H1 (cell line): ENCODE data around the gene MFSD6L. TPM values are rescaled to one million over a fixed set of nuclear protein-coding genes. Genes with fewer than 3 reads are reported as not detected.

Experiments used
- CTCF ChIA-PET: fragments of 300-600 bp; sonication (Branson Sonifier 250); formaldehyde crosslinking; loops from one replicate; lab custom pipeline; 2021; ENCODE audit not compliant: partially characterized antibody; lab: Charles Lee
- POLR2A ChIA-PET: fragments of 300-600 bp; sonication (Branson Sonifier 250); formaldehyde crosslinking; loops from one replicate; lab custom pipeline; 2021; ENCODE audit warnings: inconsistent platforms; ENCODE audit not compliant: partially characterized antibody; lab: Charles Lee
- DNase-seq, 2 experiments: peaks; one replicate each; pipeline versions ENCODE4 v3.0.0 to v3.0.0-alpha.2; 2010 to 2022; ENCODE audit warnings: low spot score in 2 of 2, low read depth in 1 of 2, mixed read lengths in 1 of 2
- FAIRE-seq: peaks from 2 replicates; lab custom pipeline; 2011; peaks lifted over from hg19 to GRCh38; lab: Jason Lieb, UNC
- H2AFZ ChIP-seq: 2 replicates; pipeline ENCODE4 v1.8.1; 2012; ENCODE audit warnings: low read length, inconsistent platforms
- H2AK5ac ChIP-seq: 2 replicates; pipeline ENCODE4 v1.6.1; 2013; ENCODE audit warnings: low read depth, low read length
- H2BK120ac ChIP-seq: replicated peaks from 2 replicates; pipeline ENCODE3; 2013; ENCODE audit warnings: low read depth, low read length, inconsistent platforms
- H2BK12ac ChIP-seq: 2 replicates; pipeline ENCODE4 v1.6.1; 2013; ENCODE audit warnings: low read depth, low read length
- H2BK15ac ChIP-seq: 2 replicates; pipeline ENCODE4 v1.6.1; 2013; ENCODE audit warnings: low read length
- H2BK20ac ChIP-seq: 2 replicates; pipeline ENCODE4 v1.6.1; 2013; ENCODE audit warnings: low read length
- H2BK5ac ChIP-seq: 2 replicates; pipeline ENCODE4 v1.6.1; 2013; ENCODE audit warnings: low read depth, low read length
- H3K14ac ChIP-seq: 2 replicates; pipeline ENCODE4 v1.6.1; 2013; ENCODE audit warnings: inconsistent platforms; ENCODE audit not compliant: insufficient read length
- H3K18ac ChIP-seq: 2 replicates; pipeline ENCODE4 v1.6.1; 2013; ENCODE audit warnings: low read length; ENCODE audit errors: extremely low read depth
- H3K23ac ChIP-seq: 2 replicates; pipeline ENCODE4 v1.6.1; 2013; ENCODE audit warnings: inconsistent platforms; ENCODE audit not compliant: insufficient read length
- H3K23me2 ChIP-seq: 2 replicates; pipeline ENCODE4 v1.6.1; 2013; ENCODE audit warnings: low read depth, low read length
- H3K27ac ChIP-seq: 2 replicates; pipeline ENCODE4 v1.6.1; 2011; ENCODE audit warnings: low read depth, low read length, inconsistent platforms
- H3K27me3 ChIP-seq, 4 experiments: replicated peaks in 1 of 4; 1 replicate in 1 of 4; 2 replicates in 3 of 4; pipeline versions ENCODE4 v1.6.1 to v1.8.1; 2011 to 2013; ENCODE audit warnings: low read length in 3 of 4, mild to moderate bottlenecking in 3 of 4, inconsistent platforms in 2 of 4, mixed read lengths in 2 of 4, moderate library complexity in 1 of 4; ENCODE audit not compliant: control insufficient read depth in 3 of 4, insufficient read depth in 3 of 4; ENCODE audit errors: extremely low read depth in 1 of 4
- H3K36me3 ChIP-seq, 4 experiments: 2 replicates each; pipeline versions ENCODE4 v1.6.1 to v1.8.1; 2011 to 2013; ENCODE audit warnings: mild to moderate bottlenecking in 4 of 4, low read length in 3 of 4, moderate library complexity in 2 of 4, control low read depth in 1 of 4, inconsistent platforms in 1 of 4; ENCODE audit not compliant: insufficient read depth in 4 of 4, control insufficient read depth in 2 of 4
- H3K4ac ChIP-seq: replicated peaks from 2 replicates; pipeline ENCODE3; 2013; ENCODE audit warnings: low read length, low read depth, mixed read lengths, inconsistent platforms; ENCODE audit not compliant: insufficient read length
- H3K4me1 ChIP-seq, 4 experiments: replicated peaks in 1 of 4; 1 replicate in 1 of 4; 2 replicates in 3 of 4; pipeline versions ENCODE4 v1.6.1 to v1.8.1; 2011 to 2013; ENCODE audit warnings: low read length in 3 of 4, inconsistent platforms in 2 of 4, mixed read lengths in 1 of 4; ENCODE audit not compliant: insufficient read depth in 4 of 4, control insufficient read depth in 3 of 4
- H3K4me2 ChIP-seq, 2 experiments: 2 replicates each; pipeline versions ENCODE4 v1.6.1 to v1.8.1; 2011 to 2013; ENCODE audit warnings: low read depth in 2 of 2, low read length in 2 of 2, control low read depth in 1 of 2, inconsistent platforms in 1 of 2, mild to moderate bottlenecking in 1 of 2; ENCODE audit not compliant: insufficient read depth in 1 of 2
- H3K4me3 ChIP-seq, 4 experiments: fragments of 200-600, 300-600 bp in 1 of 4; sonication (generic), shearing (Covaris generic), sonication (Bioruptor Twin) in 1 of 4; 2 replicates each; pipeline versions ENCODE4 v1.5.1 to v1.8.1; 2011 to 2016; ENCODE audit warnings: low read length in 4 of 4, low read depth in 3 of 4, control low read depth in 2 of 4, inconsistent platforms in 2 of 4, mild to moderate bottlenecking in 2 of 4, mixed read lengths in 1 of 4, moderate library complexity in 1 of 4; ENCODE audit not compliant: insufficient read depth in 2 of 4; ENCODE audit errors: extremely low read depth in 1 of 4
- H3K56ac ChIP-seq: replicated peaks from 2 replicates; pipeline ENCODE3; 2013; ENCODE audit warnings: low read depth, mild to moderate bottlenecking, mixed read lengths, low read length, inconsistent platforms; ENCODE audit not compliant: insufficient read length
- H3K79me1 ChIP-seq: 2 replicates; pipeline ENCODE4 v1.6.1; 2013; ENCODE audit warnings: low read depth, low read length, control low read depth
- H3K79me2 ChIP-seq, 2 experiments: 2 replicates each; pipeline versions ENCODE4 v1.6.1 to v1.8.1; 2012 to 2013; ENCODE audit warnings: low read length in 2 of 2, mild to moderate bottlenecking in 2 of 2, inconsistent platforms in 1 of 2; ENCODE audit not compliant: insufficient read depth in 2 of 2, control insufficient read depth in 1 of 2
- H3K9ac ChIP-seq, 4 experiments: replicated peaks in 1 of 4; 1 replicate in 1 of 4; 2 replicates in 3 of 4; pipeline versions ENCODE4 v1.6.1 to v1.8.1; 2011 to 2013; ENCODE audit warnings: low read depth in 3 of 4, low read length in 3 of 4, control low read depth in 2 of 4, mild to moderate bottlenecking in 2 of 4, moderate library complexity in 2 of 4, inconsistent platforms in 1 of 4; ENCODE audit errors: extremely low read depth in 1 of 4
- H3K9me3 ChIP-seq, 2 experiments: 2 replicates each; pipeline versions ENCODE4 v1.6.1 to v1.8.1; 2012 to 2013; ENCODE audit warnings: mild to moderate bottlenecking in 2 of 2, moderate library complexity in 2 of 2, control low read depth in 1 of 2, inconsistent platforms in 1 of 2, low read depth in 1 of 2, low read length in 1 of 2, mixed read lengths in 1 of 2; ENCODE audit not compliant: insufficient read depth in 2 of 2
- H4K20me1 ChIP-seq, 2 experiments: replicated peaks in 1 of 2; 2 replicates each; pipeline versions ENCODE3 to v1.8.1; 2011 to 2013; ENCODE audit warnings: inconsistent platforms in 2 of 2, low read length in 2 of 2, mild to moderate bottlenecking in 1 of 2; ENCODE audit not compliant: insufficient read depth in 2 of 2, control insufficient read depth in 1 of 2
- H4K5ac ChIP-seq: 2 replicates; pipeline ENCODE4 v1.6.1; 2013; ENCODE audit warnings: low read length, low read depth, mixed read lengths, inconsistent platforms; ENCODE audit not compliant: insufficient read length
- H4K8ac ChIP-seq: 2 replicates; pipeline ENCODE4 v1.8.0; 2013; ENCODE audit warnings: mild to moderate bottlenecking, moderate library complexity, low read length, inconsistent platforms; ENCODE audit not compliant: insufficient read depth; ENCODE audit errors: extremely low read depth
- H4K91ac ChIP-seq: replicated peaks from 2 replicates; pipeline ENCODE3; 2013; ENCODE audit warnings: low read length, mixed read lengths, inconsistent platforms; ENCODE audit not compliant: insufficient read length
- GABPA ChIP-seq: IDR thresholded peaks from 2 replicates; pipeline ENCODE4 v1.6.1; 2011; ENCODE audit warnings: mild to moderate bottlenecking, low read length, moderate library complexity, borderline replicate concordance; ENCODE audit not compliant: insufficient read depth
- POU5F1 ChIP-seq: IDR thresholded peaks from 2 replicates; pipeline ENCODE4 v1.6.1; 2011; ENCODE audit warnings: low read depth, mild to moderate bottlenecking, low read length, moderate library complexity
- SP1 ChIP-seq: IDR thresholded peaks from 2 replicates; pipeline ENCODE4 v1.6.1; 2011; ENCODE audit warnings: low read depth, low read length
- SP4 ChIP-seq: IDR thresholded peaks from 2 replicates; pipeline ENCODE4 v1.6.1; 2012; ENCODE audit warnings: low read length, inconsistent platforms
- TAF1 ChIP-seq: IDR thresholded peaks from 2 replicates; pipeline ENCODE4 v1.6.1; 2011; ENCODE audit warnings: mild to moderate bottlenecking, low read depth, low read length
- WGBS, 2 experiments: shearing (Covaris generic) in 1 of 2; methylation state at CpG; one replicate each; pipeline versions ENCODE4 v1.1.6 to v1.1.7; 2013 to 2015; ENCODE audit warnings: low lambda C conversion rate in 2 of 2, mixed read lengths in 2 of 2, inconsistent platforms in 1 of 2, low coverage in 1 of 2, missing lambda C conversion rate in 1 of 2; ENCODE audit not compliant: insufficient replicate concordance in 2 of 2, insufficient coverage in 1 of 2, insufficient read length in 1 of 2; ENCODE audit errors: extremely low coverage in 1 of 2, missing lambda C conversion rate in 1 of 2; 5-methylcytosine and 5-hydroxymethylcytosine counted together
- polyA plus RNA-seq, 7 experiments: library from polyadenylated mRNA; depleted of rRNA in 3 of 7; stranded (reverse) in 5 of 7; unstranded in 2 of 7; fragments of >200 nt in 5 of 7; fragments of 200-250 nt in 2 of 7; gene quantifications; 1 replicate in 5 of 7; 2 replicates in 1 of 7; 4 replicates in 1 of 7; pipeline versions ENCODE4 v1.2.1 to v1.2.3, GENCODE V29; 2011 to 2013; ENCODE audit warnings: missing spikeins in 2 of 7, mixed read lengths in 2 of 7
- total RNA-seq: library from RNA; stranded (reverse); fragmentation: NEBNext Ultra II Directional; extraction: Animal tissue kit (Norgen Biotek cat#: 25700); gene quantifications from 2 replicates; pipeline ENCODE4 v1.2.1, GENCODE V29; 2021

MFSD6L gene
- total and polyA plus RNA-seq, 2 of the 8 experiments (the other 6 are each of a cell fraction or from before 2014, with no cell fraction given): 2.6 to 2.7 TPM

GRCh38 chr17:8762012-8762411 is 37.2 kb downstream of the MFSD6L start:
- no peak overlapping the region for H3K4ac ChIP-seq
- CTCF ChIA-PET: interaction anchor here (0.9 to 1.1 kb wide), 4 partner anchors 11 to 379 kb away, joined by 3 to 5 read pairs (median 3); no protein-coding TSS in a partner anchor
- no peak overlapping the region for H3K9ac ChIP-seq
- H3K9me3 ChIP-seq: peaks cover 0 to 6% of the 10 kb centered on the region in 2 experiments; a peak in 1 of 4 replicates
- H2BK5ac ChIP-seq: no peak overlapping the region
- DNase-seq: peak in 1 of 2 experiments; percentile 17
- no peak overlapping the region for H3K14ac ChIP-seq
- no peak overlapping the region for H2AFZ ChIP-seq
- no peak overlapping the region for H2BK120ac ChIP-seq
- no peak overlapping the region for H3K23ac ChIP-seq
- H3K27me3 ChIP-seq: no peaks in the 10 kb centered on the region
- FAIRE-seq: no peak
- H3K79me1 ChIP-seq: no peaks in the 10 kb centered on the region
- H4K20me1 ChIP-seq: no peaks in the 10 kb centered on the region
- no peak overlapping the region for H3K4me2 ChIP-seq
- H4K91ac ChIP-seq: no peak overlapping the region
- H3K27ac ChIP-seq: no peak overlapping the region
- no peaks in the 10 kb centered on the region for H3K4me1 ChIP-seq
- no peak overlapping the region for H2BK15ac ChIP-seq
- H3K79me2 ChIP-seq: no peaks in the 10 kb centered on the region
- H4K8ac ChIP-seq: no peak overlapping the region
- H4K5ac ChIP-seq: no peak overlapping the region
- H3K4me3 ChIP-seq: no peak overlapping the region
- H3K56ac ChIP-seq: no peak overlapping the region
- H3K18ac ChIP-seq: no peak overlapping the region
- no peak for TF ChIP-seq GABPA
- TF ChIP-seq SP1: no peak
- TF ChIP-seq POU5F1: no peak
- no peak for TF ChIP-seq TAF1
- TF ChIP-seq SP4: no peak
- no peaks in the 10 kb centered on the region for H3K36me3 ChIP-seq
- no peak overlapping the region for H2BK20ac ChIP-seq
- no peak overlapping the region for H2BK12ac ChIP-seq
- no peak overlapping the region for H2AK5ac ChIP-seq
- POLR2A ChIA-PET: no interaction called here
- no peaks in the 10 kb centered on the region for H3K23me2 ChIP-seq
- 81% methylated on average over 8 of the region's 8 CpGs; no CpG with 5 or more reads in 1 of the 2 experiments for WGBS, 2 experiments
